Skeletal muscle satellite cell (primary cell): Measurements from ENCODE around the gene RBMS1.
"Not testable (repeated sequence)": the region's sequence is repeated elsewhere in the genome, so short reads cannot be mapped to it uniquely, and the experiment has no call there.

Experiments
- H3K27me3 ChIP-seq: 2 replicates; pipeline ENCODE4 v1.7.0; 2013; ENCODE audit warnings: low read length; ENCODE audit not compliant: control insufficient read depth, insufficient read depth
- H3K36me3 ChIP-seq: 2 replicates; pipeline ENCODE4 v1.7.0; 2013; ENCODE audit warnings: mild to moderate bottlenecking, control low read depth, low read length; ENCODE audit not compliant: insufficient read depth
- H3K4me1 ChIP-seq: 2 replicates; pipeline ENCODE4 v1.7.0; 2013; ENCODE audit warnings: low read length; ENCODE audit not compliant: control insufficient read depth, insufficient read depth
- H3K4me2 ChIP-seq: 2 replicates; pipeline ENCODE4 v1.7.0; 2013; ENCODE audit warnings: mild to moderate bottlenecking, low read length
- H3K4me3 ChIP-seq: 2 replicates; pipeline ENCODE4 v1.7.0; 2013; ENCODE audit warnings: low read length
- H3K9ac ChIP-seq: 2 replicates; pipeline ENCODE4 v1.7.0; 2013; ENCODE audit warnings: mild to moderate bottlenecking, low read depth, low read length, moderate library complexity
- H3K9me3 ChIP-seq: replicated peaks from 2 replicates; pipeline ENCODE4 v1.7.0; 2013; ENCODE audit warnings: mild to moderate bottlenecking, control low read depth, low read length

RBMS1 gene

GRCh38 chr2:160429248-160430000 is 64.2 kb downstream of the RBMS1 start:
- no peaks in the 10 kb centered on the region for H3K27me3 ChIP-seq
- H3K4me2 ChIP-seq: no peak overlapping the region
- no peak overlapping the region for H3K4me3 ChIP-seq
- H3K36me3 ChIP-seq: peaks cover 9% of the 10 kb centered on the region
- H3K9me3 ChIP-seq: no peaks in the 10 kb centered on the region
- peak overlapping the region; percentile 83 for H3K9ac ChIP-seq
- H3K4me1 ChIP-seq: peaks cover 59% of the 10 kb centered on the region

- Histone ChIP-seq H3K36me3 (peaks cover 9% of the 10 kb centered on the region), H3K4me3 (peak overlapping the region; percentile 60), H3K27me3 (no peaks in the 10 kb centered on the region), H3K9ac (peak overlapping the region; percentile 83), H3K4me1 (peaks cover 48% of the 10 kb centered on the region), H3K4me2 (peak overlapping the region; percentile 84), H3K9me3 (no peaks in the 10 kb centered on the region)
Observed at GRCh38 chr2:160428405-160428763, 65.2 kb downstream of the RBMS1 start.

- peaks cover 42% of the 10 kb centered on the region for H3K4me1 ChIP-seq
- H3K4me3 ChIP-seq: peak overlapping the region; percentile 60
- H3K4me2 ChIP-seq: peak overlapping the region; percentile 84
- H3K27me3 ChIP-seq: no peaks in the 10 kb centered on the region
- peak overlapping the region; percentile 83 for H3K9ac ChIP-seq
- H3K36me3 ChIP-seq: peaks cover 9% of the 10 kb centered on the region
- H3K9me3 ChIP-seq: no peaks in the 10 kb centered on the region
Observed at GRCh38 chr2:160427629-160428404, 65.8 kb downstream of the RBMS1 start.

- Histone ChIP-seq H3K4me1 (peaks cover 35% of the 10 kb centered on the region), H3K9ac (no peak overlapping the region), H3K36me3 (peaks cover 9% of the 10 kb centered on the region)
Observed at GRCh38 chr2:160426604-160427003, 67.0 kb downstream of the RBMS1 start.

GRCh38 chr2:160425434-160426151 is 68.0 kb downstream of the RBMS1 start:
- H3K4me3 ChIP-seq: no peak overlapping the region
- peaks cover 9% of the 10 kb centered on the region for H3K36me3 ChIP-seq
- H3K9ac ChIP-seq: no peak overlapping the region
- H3K4me2 ChIP-seq: no peak overlapping the region
- no peaks in the 10 kb centered on the region for H3K9me3 ChIP-seq
- H3K27me3 ChIP-seq: no peaks in the 10 kb centered on the region
- H3K4me1 ChIP-seq: peaks cover 35% of the 10 kb centered on the region

More at GRCh38 chr2:160426604-160427003, 67.0 kb downstream of the RBMS1 start:
- no peak overlapping the region for H3K4me3 ChIP-seq
- no peaks in the 10 kb centered on the region for H3K9me3 ChIP-seq
- H3K27me3 ChIP-seq: no peaks in the 10 kb centered on the region
- H3K4me2 ChIP-seq: no peak overlapping the region

- H3K27me3 ChIP-seq: no peaks in the 10 kb centered on the region
- no peak overlapping the region for H3K9ac ChIP-seq
- H3K4me1 ChIP-seq: peaks cover 49% of the 10 kb centered on the region
- no peaks in the 10 kb centered on the region for H3K9me3 ChIP-seq
- H3K4me2 ChIP-seq: no peak overlapping the region
- peaks cover 3% of the 10 kb centered on the region for H3K36me3 ChIP-seq
- H3K4me3 ChIP-seq: no peak overlapping the region
Observed at GRCh38 chr2:160423126-160423525, 70.5 kb downstream of the RBMS1 start.

- peaks cover 48% of the 10 kb centered on the region for H3K4me1 ChIP-seq
- not testable (repeated sequence) for H3K27me3 ChIP-seq
Observed at GRCh38 chr2:160421646-160422501, 71.7 kb downstream of the RBMS1 start.

GRCh38 chr2:160420711-160421110 is 72.9 kb downstream of the RBMS1 start:
- H3K36me3 ChIP-seq: no peaks in the 10 kb centered on the region
- no peaks in the 10 kb centered on the region for H3K27me3 ChIP-seq
- H3K9me3 ChIP-seq: no peaks in the 10 kb centered on the region
- no peak overlapping the region for H3K9ac ChIP-seq
- no peak overlapping the region for H3K4me2 ChIP-seq
- H3K4me1 ChIP-seq: peaks cover 53% of the 10 kb centered on the region
- no peak overlapping the region for H3K4me3 ChIP-seq

More at GRCh38 chr2:160421646-160422501, 71.7 kb downstream of the RBMS1 start:
- not testable (repeated sequence) for H3K36me3 ChIP-seq, H3K9ac ChIP-seq, H3K9me3 ChIP-seq, H3K4me2 ChIP-seq, H3K4me3 ChIP-seq

- no peak overlapping the region for H3K4me3 ChIP-seq
- peak overlapping the region; percentile 8 for H3K4me2 ChIP-seq
- H3K27me3 ChIP-seq: no peaks in the 10 kb centered on the region
- peak overlapping the region; percentile 53 for H3K9ac ChIP-seq
- H3K4me1 ChIP-seq: peaks cover 52% of the 10 kb centered on the region
- no peaks in the 10 kb centered on the region for H3K9me3 ChIP-seq
- no peaks in the 10 kb centered on the region for H3K36me3 ChIP-seq
Observed at GRCh38 chr2:160419776-160420505, 73.7 kb downstream of the RBMS1 start.

GRCh38 chr2:160418853-160419252 is 74.8 kb downstream of the RBMS1 start:
- H3K9me3 ChIP-seq: no peaks in the 10 kb centered on the region
- H3K4me2 ChIP-seq: peak overlapping the region; percentile 67
- peaks cover 52% of the 10 kb centered on the region for H3K4me1 ChIP-seq
- no peaks in the 10 kb centered on the region for H3K27me3 ChIP-seq
- H3K4me3 ChIP-seq: no peak overlapping the region
- H3K36me3 ChIP-seq: no peaks in the 10 kb centered on the region
- H3K9ac ChIP-seq: peak overlapping the region; percentile 68
